ENCODE measurements around the gene NSL1. TPM values are rescaled to one million over a fixed set of nuclear protein-coding genes. Genes with fewer than 3 reads are reported as not detected.
"Not testable (repeated sequence)": the region's sequence is repeated elsewhere in the genome, so short reads cannot be mapped to it uniquely, and the experiment has no call there.

NSL1 gene
- total RNA-seq, 1 donor from 2014 or later, result 33.0 TPM

DNA sequence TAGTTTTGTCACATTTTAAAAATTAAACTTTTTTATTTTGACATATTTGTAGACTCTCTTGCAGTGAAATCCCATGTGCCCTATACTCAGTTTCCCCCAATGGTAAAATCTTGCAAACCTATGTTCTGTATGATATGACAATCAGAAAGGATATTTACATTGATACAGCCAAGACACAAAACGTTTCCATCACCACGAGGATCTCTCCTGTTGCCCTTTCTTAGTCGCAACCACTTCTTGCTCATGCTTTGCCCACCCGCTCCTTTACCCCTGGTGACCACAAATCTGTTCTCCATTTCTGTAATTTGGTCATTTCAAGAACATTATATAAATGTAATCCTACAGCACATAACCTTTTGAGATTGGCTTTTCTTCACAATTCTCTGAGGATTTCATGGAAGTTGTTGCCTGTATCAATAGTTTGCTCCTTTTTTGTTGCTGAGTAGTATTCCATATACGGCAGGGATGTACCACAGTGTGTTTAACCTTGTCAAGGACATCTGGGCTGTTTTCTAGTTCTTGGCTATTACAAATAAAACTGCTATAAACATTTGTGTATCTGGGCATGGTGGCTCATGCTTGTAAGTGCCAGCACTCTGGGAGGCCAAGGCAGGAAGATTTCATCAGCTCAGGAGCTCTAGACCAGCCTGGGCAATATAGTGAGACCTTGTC is 78.0 kb downstream of the NSL1 start:
- H3K36me3 Mint-ChIP-seq (ENCODE audit: low read depth, unreplicated experiment), result no peaks in the 10 kb centered on the region
- H3K4me3 Mint-ChIP-seq (ENCODE audit: unreplicated experiment), result no peak overlapping the region
- H3K4me1 Mint-ChIP-seq (ENCODE audit: unreplicated experiment), result peaks cover 7% of the 10 kb centered on the region
- no peak overlapping the region for H3K27ac Mint-ChIP-seq (ENCODE audit: unreplicated experiment)
- DNase-seq (ENCODE audit: low spot score), result no peak
- no peaks in the 10 kb centered on the region for H3K9me3 Mint-ChIP-seq (ENCODE audit: unreplicated experiment)
- TF ChIP-seq, protein P1, sequence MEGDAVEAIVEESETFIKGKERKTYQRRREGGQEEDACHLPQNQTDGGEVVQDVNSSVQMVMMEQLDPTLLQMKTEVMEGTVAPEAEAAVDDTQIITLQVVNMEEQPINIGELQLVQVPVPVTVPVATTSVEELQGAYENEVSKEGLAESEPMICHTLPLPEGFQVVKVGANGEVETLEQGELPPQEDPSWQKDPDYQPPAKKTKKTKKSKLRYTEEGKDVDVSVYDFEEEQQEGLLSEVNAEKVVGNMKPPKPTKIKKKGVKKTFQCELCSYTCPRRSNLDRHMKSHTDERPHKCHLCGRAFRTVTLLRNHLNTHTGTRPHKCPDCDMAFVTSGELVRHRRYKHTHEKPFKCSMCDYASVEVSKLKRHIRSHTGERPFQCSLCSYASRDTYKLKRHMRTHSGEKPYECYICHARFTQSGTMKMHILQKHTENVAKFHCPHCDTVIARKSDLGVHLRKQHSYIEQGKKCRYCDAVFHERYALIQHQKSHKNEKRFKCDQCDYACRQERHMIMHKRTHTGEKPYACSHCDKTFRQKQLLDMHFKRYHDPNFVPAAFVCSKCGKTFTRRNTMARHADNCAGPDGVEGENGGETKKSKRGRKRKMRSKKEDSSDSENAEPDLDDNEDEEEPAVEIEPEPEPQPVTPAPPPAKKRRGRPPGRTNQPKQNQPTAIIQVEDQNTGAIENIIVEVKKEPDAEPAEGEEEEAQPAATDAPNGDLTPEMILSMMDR (IDR thresholded peaks at IDR 0.05; ENCODE audit: unreplicated experiment), result no peak
- H3K27me3 Mint-ChIP-seq (ENCODE audit: unreplicated experiment), result no peaks in the 10 kb centered on the region

GRCh38 chr1:212712451-212713303 is 78.9 kb downstream of the NSL1 start:
- DNase-seq (ENCODE audit: low spot score), result no peak
- peaks cover 7% of the 10 kb centered on the region for H3K4me1 Mint-ChIP-seq (ENCODE audit: unreplicated experiment)
- no peak overlapping the region for H3K4me3 Mint-ChIP-seq (ENCODE audit: unreplicated experiment)
- no peak overlapping the region for H3K27ac Mint-ChIP-seq (ENCODE audit: unreplicated experiment)
- H3K27me3 Mint-ChIP-seq (ENCODE audit: unreplicated experiment), result no peaks in the 10 kb centered on the region
- no peaks in the 10 kb centered on the region for H3K9me3 Mint-ChIP-seq (ENCODE audit: unreplicated experiment)
- TF ChIP-seq, protein P1 (IDR thresholded peaks at IDR 0.05; ENCODE audit: unreplicated experiment), result no peak
- H3K36me3 Mint-ChIP-seq (ENCODE audit: low read depth, unreplicated experiment), result no peaks in the 10 kb centered on the region

DNA sequence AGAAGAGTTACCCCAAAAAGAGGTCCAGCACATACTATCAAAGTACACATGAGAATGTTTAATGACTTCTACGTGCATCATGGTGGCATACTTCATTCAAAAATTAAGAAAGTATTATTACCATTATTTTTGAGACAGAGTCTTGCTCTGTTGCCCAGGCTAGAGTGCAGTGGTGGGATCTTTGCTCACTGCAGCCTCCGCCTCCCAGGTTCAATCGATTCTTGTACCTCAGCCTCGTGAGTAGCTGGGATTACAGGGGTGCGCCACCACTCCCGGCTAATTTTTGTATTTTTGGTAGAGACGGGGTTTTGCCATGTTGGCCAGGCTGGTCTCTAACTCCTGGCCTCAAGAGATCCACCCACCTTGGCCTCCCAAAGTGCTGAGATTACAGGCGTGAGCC is 79.6 kb downstream of the NSL1 start:
- H3K36me3 Mint-ChIP-seq (ENCODE audit: low read depth, unreplicated experiment); H3K4me3 Mint-ChIP-seq (ENCODE audit: unreplicated experiment); DNase-seq (ENCODE audit: low spot score); H3K27ac Mint-ChIP-seq (ENCODE audit: unreplicated experiment); H3K27me3 Mint-ChIP-seq (ENCODE audit: unreplicated experiment); H3K4me1 Mint-ChIP-seq (ENCODE audit: unreplicated experiment); H3K9me3 Mint-ChIP-seq (ENCODE audit: unreplicated experiment): not testable (repeated sequence)

DNA sequence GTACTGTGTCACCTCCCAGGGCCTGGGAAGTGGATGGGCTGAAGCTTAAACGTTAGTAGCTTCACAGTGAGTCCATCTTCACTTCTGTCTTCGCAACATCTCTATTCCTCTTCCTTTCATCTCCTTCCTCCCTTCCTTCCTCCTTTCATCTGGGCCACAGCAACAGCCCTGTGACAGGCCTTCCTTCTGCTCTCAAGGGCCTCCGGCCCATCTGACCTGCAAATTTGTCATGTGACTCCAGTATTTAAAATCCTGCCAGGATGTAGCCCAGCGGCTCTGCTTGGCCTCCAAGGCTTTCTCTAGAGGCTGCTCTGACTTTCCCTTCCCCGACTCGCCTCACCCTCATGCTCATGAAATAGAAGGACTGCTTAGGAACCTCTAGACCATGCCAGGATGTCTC is 81.0 kb downstream of the NSL1 start:
- TF ChIP-seq, protein P1 (IDR thresholded peaks at IDR 0.05; ENCODE audit: unreplicated experiment), result no peak
- Mint-ChIP-seq H3K27me3 (ENCODE audit: unreplicated experiment) (no peaks in the 10 kb centered on the region), H3K4me3 (ENCODE audit: unreplicated experiment) (no peak overlapping the region), H3K27ac (ENCODE audit: unreplicated experiment) (no peak overlapping the region), H3K36me3 (ENCODE audit: low read depth, unreplicated experiment) (no peaks in the 10 kb centered on the region), H3K4me1 (ENCODE audit: unreplicated experiment) (peaks cover 7% of the 10 kb centered on the region), H3K9me3 (ENCODE audit: unreplicated experiment) (no peaks in the 10 kb centered on the region)
- no peak for DNase-seq (ENCODE audit: low spot score)

- no peak for DNase-seq (ENCODE audit: low spot score)
- no peaks in the 10 kb centered on the region for H3K36me3 Mint-ChIP-seq (ENCODE audit: low read depth, unreplicated experiment)
- peaks cover 5% of the 10 kb centered on the region for H3K27me3 Mint-ChIP-seq (ENCODE audit: unreplicated experiment)
- TF ChIP-seq, protein P1 (IDR thresholded peaks at IDR 0.05; ENCODE audit: unreplicated experiment), result no peak
- no peak overlapping the region for H3K4me3 Mint-ChIP-seq (ENCODE audit: unreplicated experiment)
- no peaks in the 10 kb centered on the region for H3K9me3 Mint-ChIP-seq (ENCODE audit: unreplicated experiment)
- peaks cover 3% of the 10 kb centered on the region for H3K4me1 Mint-ChIP-seq (ENCODE audit: unreplicated experiment)
- no peak overlapping the region for H3K27ac Mint-ChIP-seq (ENCODE audit: unreplicated experiment)
Measured at GRCh38 chr1:212703991-212704564, 87.5 kb downstream of the NSL1 start.
